ENCODE results near the gene UBASH3A.

The UBASH3A gene

GRCh38 chr21:42374864-42375499 is 28.7 kb upstream of the UBASH3A start:
- no peak for DNase-seq

GRCh38 chr21:42375506-42375905 is 28.2 kb upstream of the UBASH3A start:
- DNase-seq: no peak

- no peak for DNase-seq
Observed at GRCh38 chr21:42375966-42376337, 27.8 kb upstream of the UBASH3A start.

GRCh38 chr21:42376338-42376982 is 27.2 kb upstream of the UBASH3A start:
- DNase-seq: no peak

- no peak for DNase-seq
Observed at GRCh38 chr21:42377211-42377950, 26.3 kb upstream of the UBASH3A start.

GRCh38 chr21:42377951-42378340 is 25.8 kb upstream of the UBASH3A start:
- no peak for DNase-seq

GRCh38 chr21:42378418-42378817 is 25.3 kb upstream of the UBASH3A start:
- DNase-seq: no peak

GRCh38 chr21:42379426-42380215 is 24.1 kb upstream of the UBASH3A start:
- peak; percentile 50 to 55 (median 51) for DNase-seq

- peak; percentile 56 to 67 (median 60) for DNase-seq
Observed at GRCh38 chr21:42381347-42381984, 22.2 kb upstream of the UBASH3A start.

GRCh38 chr21:42382915-42383314 is 20.8 kb upstream of the UBASH3A start:
- no peak for DNase-seq

GRCh38 chr21:42383331-42383730 is 20.4 kb upstream of the UBASH3A start:
- no peak for DNase-seq

- DNase-seq: no peak
Observed at GRCh38 chr21:42384156-42384945, 19.4 kb upstream of the UBASH3A start.

GRCh38 chr21:42384989-42385388 is 18.7 kb upstream of the UBASH3A start:
- peak; percentile 31 to 33 (median 33) for DNase-seq

GRCh38 chr21:42385619-42386018 is 18.1 kb upstream of the UBASH3A start:
- DNase-seq: no peak

- DNase-seq: peak in 2 of 3 donors; percentile 13 to 34
Observed at GRCh38 chr21:42386034-42386591, 17.6 kb upstream of the UBASH3A start.

- peak; percentile 50 to 79 (median 79) for DNase-seq
Observed at GRCh38 chr21:42387164-42387563, 16.5 kb upstream of the UBASH3A start.

- no peak for DNase-seq
Observed at GRCh38 chr21:42387843-42388340, 15.8 kb upstream of the UBASH3A start.

- DNase-seq: no peak
Observed at GRCh38 chr21:42388740-42389448, 14.8 kb upstream of the UBASH3A start.

GRCh38 chr21:42389449-42389835 is 14.3 kb upstream of the UBASH3A start:
- DNase-seq: no peak

- no peak for DNase-seq
Observed at GRCh38 chr21:42390193-42390592, 13.5 kb upstream of the UBASH3A start.

GRCh38 chr21:42390696-42391095 is 13.0 kb upstream of the UBASH3A start:
- DNase-seq: no peak
